Measurements from ENCODE around the gene SIPA1L2. TPM values are rescaled to one million over a fixed set of nuclear protein-coding genes. Genes with fewer than 3 reads are reported as not detected.

SIPA1L2 gene
- total RNA-seq, 1 experiment from 2014 or later, result 12.5 TPM

DNA sequence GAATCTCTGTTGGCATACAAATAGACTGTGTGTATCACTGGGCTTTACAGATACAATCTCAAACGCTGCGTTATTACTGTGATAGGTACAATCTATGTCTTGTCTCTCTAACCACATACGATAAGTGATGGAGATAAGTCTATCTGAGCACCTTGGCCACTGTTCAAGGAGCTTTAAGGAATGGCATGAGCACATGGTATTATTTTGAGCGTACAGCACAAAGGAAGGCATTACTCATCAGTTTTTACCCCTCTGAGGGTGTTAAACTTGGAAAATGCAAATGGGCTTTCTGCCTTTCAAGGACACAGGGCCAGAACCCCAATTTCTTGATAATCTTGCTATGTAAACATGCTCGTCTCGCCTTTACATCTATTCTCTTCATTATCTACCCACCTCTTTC lies 11.6 kb upstream of the SIPA1L2 start:
- H3K79me2 ChIP-seq (ENCODE audit: insufficient read depth, low read length), result no peaks in the 10 kb centered on the region
- H3K9me3 ChIP-seq (ENCODE audit: control insufficient read depth in 1 of 2, insufficient read depth in 1 of 2, low read depth in 1 of 2, low read length in 2 of 2), result no peaks in the 10 kb centered on the region
- ChIA-PET CTCF (no interaction called here), POLR2A (no interaction called here), RAD21 (ENCODE audit: low non-redundant PET in 1 of 2, low total read pairs in 2 of 2, uncharacterized antibody in 2 of 2, unreplicated experiment in 2 of 2) (no interaction called here)
- H3K27ac ChIP-seq (ENCODE audit: low read depth, low read length), result no peak overlapping the region
- no peaks in the 10 kb centered on the region for H3K36me3 ChIP-seq (ENCODE audit: control insufficient read depth in 1 of 2, insufficient read depth in 2 of 2, low read length in 2 of 2)
- no peak overlapping the region for H3K9ac ChIP-seq (ENCODE audit: low read length)
- no peaks in the 10 kb centered on the region for H3K9me2 ChIP-seq (ENCODE audit: insufficient read depth)
- BruUV-seq (replicated peaks), result no TSS peak
- H3K4me1 ChIP-seq (ENCODE audit: control insufficient read depth in 1 of 2, insufficient read depth in 2 of 2, low read length in 2 of 2), result no peaks in the 10 kb centered on the region
- H2AFZ ChIP-seq (ENCODE audit: low read depth, low read length, poor library complexity, severe bottlenecking), result no peak overlapping the region
- H3K27me3 ChIP-seq (ENCODE audit: insufficient read depth, low read length), result no peaks in the 10 kb centered on the region
- no peaks in the 10 kb centered on the region for H4K20me1 ChIP-seq (ENCODE audit: insufficient read depth)
- ATAC-seq (no peak), DNase-seq (ENCODE audit: low read depth, low spot score) (no peak)
- no peak overlapping the region for H3K4me2 ChIP-seq (ENCODE audit: low read length)
- no peak overlapping the region for H3K4me3 ChIP-seq (replicated peaks in 1 of 2; ENCODE audit: low read depth in 1 of 2, low read length in 2 of 2)
- TF ChIP-seq YY1 (IDR thresholded peaks at IDR 0.05; ENCODE audit: extremely low read depth, insufficient replicate concordance, low read depth, low read length) (no peak), ZFX (IDR thresholded peaks at IDR 0.05) (no peak), SP1 (IDR thresholded peaks at IDR 0.05; ENCODE audit: low read depth) (no peak), ZNF274 (IDR thresholded peaks at IDR 0.05; ENCODE audit: low read depth, low read length) (no peak), POLR2A (IDR thresholded peaks at IDR 0.05; ENCODE audit: borderline replicate concordance, extremely low read depth, insufficient read depth, insufficient read length) (no peak), CEBPB (IDR thresholded peaks at IDR 0.05; ENCODE audit: low read depth) (no peak), ELF1 (IDR thresholded peaks at IDR 0.05; ENCODE audit: borderline replicate concordance, low read depth) (no peak), EGR1 (IDR thresholded peaks at IDR 0.05; ENCODE audit: low read depth) (no peak), CBX3 (IDR thresholded peaks at IDR 0.05; ENCODE audit: low read depth) (no peak), POLR2AphosphoS5 (IDR thresholded peaks at IDR 0.05; ENCODE audit: low read depth, low read length) (no peak), FOSL1 (IDR thresholded peaks at IDR 0.05; ENCODE audit: low read depth) (no peak), JUND (IDR thresholded peaks at IDR 0.05) (no peak), SRF (IDR thresholded peaks at IDR 0.05; ENCODE audit: low read depth) (no peak), TCF7L2 (IDR thresholded peaks at IDR 0.05; ENCODE audit: borderline replicate concordance, extremely low read depth, insufficient read depth, insufficient read length) (no peak), CTCF (IDR thresholded peaks at IDR 0.05 in 2 of 3, conservative IDR thresholded peaks at IDR 0.05 in 1 of 3; ENCODE audit: borderline replicate concordance in 1 of 3, insufficient read depth in 1 of 3, low read depth in 2 of 3, low read length in 2 of 3) (no peak), EZH2 (IDR thresholded peaks at IDR 0.05) (no peak)
- TF ChIP-seq, protein P1, sequence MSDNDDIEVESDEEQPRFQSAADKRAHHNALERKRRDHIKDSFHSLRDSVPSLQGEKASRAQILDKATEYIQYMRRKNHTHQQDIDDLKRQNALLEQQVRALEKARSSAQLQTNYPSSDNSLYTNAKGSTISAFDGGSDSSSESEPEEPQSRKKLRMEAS (IDR thresholded peaks at IDR 0.05), result no peak
- TF ChIP-seq, protein P2, sequence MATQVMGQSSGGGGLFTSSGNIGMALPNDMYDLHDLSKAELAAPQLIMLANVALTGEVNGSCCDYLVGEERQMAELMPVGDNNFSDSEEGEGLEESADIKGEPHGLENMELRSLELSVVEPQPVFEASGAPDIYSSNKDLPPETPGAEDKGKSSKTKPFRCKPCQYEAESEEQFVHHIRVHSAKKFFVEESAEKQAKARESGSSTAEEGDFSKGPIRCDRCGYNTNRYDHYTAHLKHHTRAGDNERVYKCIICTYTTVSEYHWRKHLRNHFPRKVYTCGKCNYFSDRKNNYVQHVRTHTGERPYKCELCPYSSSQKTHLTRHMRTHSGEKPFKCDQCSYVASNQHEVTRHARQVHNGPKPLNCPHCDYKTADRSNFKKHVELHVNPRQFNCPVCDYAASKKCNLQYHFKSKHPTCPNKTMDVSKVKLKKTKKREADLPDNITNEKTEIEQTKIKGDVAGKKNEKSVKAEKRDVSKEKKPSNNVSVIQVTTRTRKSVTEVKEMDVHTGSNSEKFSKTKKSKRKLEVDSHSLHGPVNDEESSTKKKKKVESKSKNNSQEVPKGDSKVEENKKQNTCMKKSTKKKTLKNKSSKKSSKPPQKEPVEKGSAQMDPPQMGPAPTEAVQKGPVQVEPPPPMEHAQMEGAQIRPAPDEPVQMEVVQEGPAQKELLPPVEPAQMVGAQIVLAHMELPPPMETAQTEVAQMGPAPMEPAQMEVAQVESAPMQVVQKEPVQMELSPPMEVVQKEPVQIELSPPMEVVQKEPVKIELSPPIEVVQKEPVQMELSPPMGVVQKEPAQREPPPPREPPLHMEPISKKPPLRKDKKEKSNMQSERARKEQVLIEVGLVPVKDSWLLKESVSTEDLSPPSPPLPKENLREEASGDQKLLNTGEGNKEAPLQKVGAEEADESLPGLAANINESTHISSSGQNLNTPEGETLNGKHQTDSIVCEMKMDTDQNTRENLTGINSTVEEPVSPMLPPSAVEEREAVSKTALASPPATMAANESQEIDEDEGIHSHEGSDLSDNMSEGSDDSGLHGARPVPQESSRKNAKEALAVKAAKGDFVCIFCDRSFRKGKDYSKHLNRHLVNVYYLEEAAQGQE (IDR thresholded peaks at IDR 0.05; ENCODE audit: low read depth), result no peak
- TF ChIP-seq, protein P3, sequence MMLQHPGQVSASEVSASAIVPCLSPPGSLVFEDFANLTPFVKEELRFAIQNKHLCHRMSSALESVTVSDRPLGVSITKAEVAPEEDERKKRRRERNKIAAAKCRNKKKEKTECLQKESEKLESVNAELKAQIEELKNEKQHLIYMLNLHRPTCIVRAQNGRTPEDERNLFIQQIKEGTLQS (IDR thresholded peaks at IDR 0.05), result no peak
- intact Hi-C loops (cut with micrococcal nuclease), result no loop called here

Data from HCT116 (cell line).